Naive thymus-derived CD4-positive, alpha-beta T cell (primary cell): ENCODE measurements around the gene KCNN2. TPM values are rescaled to one million over a fixed set of nuclear protein-coding genes. Genes with fewer than 3 reads are reported as not detected.

ENCODE experiments used
- ATAC-seq: fragments of 150-1000 bp; cut with Tn5 transposase; 2 replicates; pipeline ENCODE4 v1.10.0; 2021; ENCODE audit warnings: mild to moderate bottlenecking, moderate library complexity
- CTCF ChIA-PET: fragments of 350-600 bp; sonication (Branson Sonifier 250); formaldehyde crosslinking; loops from one replicate; lab custom pipeline; 2021; ENCODE audit warnings: antibody characterized with exemption; lab: Charles Lee
- POLR2A ChIA-PET: fragments of 350-600 bp; sonication (Branson Sonifier 250); formaldehyde crosslinking; loops from one replicate; lab custom pipeline; 2021; ENCODE audit warnings: antibody characterized with exemption, inconsistent platforms; lab: Charles Lee
- DNase-seq, 9 donors: peaks; one replicate each; pipeline versions ENCODE4 v3.0.0 to v3.0.0-alpha.2; 2020 to 2022; ENCODE audit warnings: mixed read lengths in 1 of 9
- H3K27ac ChIP-seq: one replicate; pipeline ENCODE4 v1.7.0; 2013; ENCODE audit warnings: mild to moderate bottlenecking, low read depth, low read length, moderate library complexity
- H3K27me3 ChIP-seq, 2 donors: one replicate each; pipeline ENCODE4 v1.7.0; 2013; ENCODE audit warnings: low read length in 2 of 2, mild to moderate bottlenecking in 2 of 2, moderate library complexity in 2 of 2; ENCODE audit not compliant: control insufficient read depth in 2 of 2, insufficient read depth in 2 of 2
- H3K36me3 ChIP-seq, 3 experiments: 1 replicate in 2 of 3; 2 replicates in 1 of 3; pipeline ENCODE4 v1.7.0; 2013; ENCODE audit warnings: low read length in 3 of 3, mild to moderate bottlenecking in 3 of 3, moderate library complexity in 1 of 3; ENCODE audit not compliant: insufficient read depth in 3 of 3, control insufficient read depth in 2 of 3
- H3K4me1 ChIP-seq, 2 donors: one replicate each; pipeline ENCODE4 v1.7.0; 2013; ENCODE audit warnings: low read length in 2 of 2, mild to moderate bottlenecking in 2 of 2, moderate library complexity in 1 of 2; ENCODE audit not compliant: control insufficient read depth in 2 of 2, insufficient read depth in 2 of 2
- H3K4me3 ChIP-seq: 2 replicates; pipeline ENCODE4 v1.7.0; 2013; ENCODE audit warnings: mild to moderate bottlenecking, low read length
- H3K9me3 ChIP-seq, 3 experiments: 1 replicate in 2 of 3; 2 replicates in 1 of 3; pipeline ENCODE4 v1.7.0; 2013; ENCODE audit warnings: low read length in 3 of 3; ENCODE audit not compliant: control insufficient read depth in 2 of 3
- H3K27ac Mint-ChIP-seq, 9 donors: one replicate each; pipeline ENCODE4 v1.8.0; 2020 to 2022; ENCODE audit warnings: mixed read lengths in 9 of 9, mild to moderate bottlenecking in 8 of 9, moderate library complexity in 5 of 9, inconsistent platforms in 2 of 9
- H3K27me3 Mint-ChIP-seq, 5 donors: one replicate each; pipeline ENCODE4 v1.8.0; 2021 to 2022; ENCODE audit warnings: mixed read lengths in 5 of 5, mild to moderate bottlenecking in 1 of 5
- H3K36me3 Mint-ChIP-seq, 5 donors: one replicate each; pipeline ENCODE4 v1.8.0; 2020 to 2022; ENCODE audit warnings: mixed read lengths in 5 of 5, mild to moderate bottlenecking in 3 of 5, inconsistent platforms in 1 of 5
- H3K4me1 Mint-ChIP-seq, 7 donors: one replicate each; pipeline ENCODE4 v1.8.0; 2020 to 2022; ENCODE audit warnings: mixed read lengths in 7 of 7, mild to moderate bottlenecking in 3 of 7, inconsistent platforms in 1 of 7
- H3K4me3 Mint-ChIP-seq, 10 donors: one replicate each; pipeline ENCODE4 v1.8.0; 2020 to 2022; ENCODE audit warnings: mild to moderate bottlenecking in 10 of 10, mixed read lengths in 10 of 10, moderate library complexity in 6 of 10, inconsistent platforms in 2 of 10
- H3K9me3 Mint-ChIP-seq, 11 donors: one replicate each; pipeline ENCODE4 v1.8.0; 2020 to 2022; ENCODE audit warnings: mixed read lengths in 11 of 11, mild to moderate bottlenecking in 4 of 11, inconsistent platforms in 1 of 11, moderate library complexity in 1 of 11
- intact Hi-C, 2 donors: fragments of 100-400 bp; cut with micrococcal nuclease; formaldehyde crosslinking; loops; one replicate each; pipeline ENCODE4 v1.15.1; 2023
- polyA plus RNA-seq, 2 donors: library from polyadenylated mRNA; unstranded; fragments of 300-500 nt; fragmentation: Illumina TruSeq; gene quantifications; one replicate each; pipeline ENCODE4 v1.2.3, GENCODE V29; 2021
- total RNA-seq, 6 experiments: library from RNA in 5 of 6; stranded (reverse) in 5 of 6; gene quantifications; 1 replicate in 5 of 6; 2 replicates in 1 of 6; pipeline ENCODE4 v1.2.3 and lab custom pipeline; 2021 to 2026

KCNN2 gene
- total and polyA plus RNA-seq, 7 experiments from 2014 or later: not detected

DNA sequence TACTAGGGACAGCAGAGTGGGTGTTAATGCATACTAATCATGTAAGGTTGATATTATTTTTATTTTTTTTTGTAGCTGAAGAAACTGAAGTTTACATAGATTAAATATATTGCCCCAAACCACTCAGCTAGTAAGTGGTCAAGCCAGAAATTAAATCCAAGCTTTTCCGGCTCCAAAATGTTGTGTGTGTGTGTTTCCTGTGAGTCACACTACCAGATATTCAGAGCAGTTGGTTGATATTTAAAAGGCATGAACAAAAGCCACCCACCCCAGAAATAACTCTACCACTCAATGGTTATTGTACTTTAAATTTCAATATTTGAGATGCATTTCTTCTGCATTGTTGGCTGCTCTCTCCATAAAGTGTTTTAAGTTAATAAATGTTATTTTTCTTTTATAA is 29.5 kb downstream of the KCNN2 start:
- H3K4me1 ChIP-seq: no peaks in the 10 kb centered on the region
- H3K27ac ChIP-seq: no peak overlapping the region
- intact Hi-C loops: no loop called here
- no peak overlapping the region for H3K4me3 ChIP-seq
- Mint-ChIP-seq H3K4me1 (peaks cover 0 to 1% (median 0%) of the 10 kb centered on the region in 7 donors), H3K27ac (no peak overlapping the region), H3K36me3 (no peaks in the 10 kb centered on the region), H3K27me3 (no peaks in the 10 kb centered on the region), H3K4me3 (no peak overlapping the region), H3K9me3 (peaks cover 0 to 4% (median 0%) of the 10 kb centered on the region in 11 donors)
- no peaks in the 10 kb centered on the region for H3K27me3 ChIP-seq
- POLR2A ChIA-PET: no interaction called here
- no peaks in the 10 kb centered on the region for H3K9me3 ChIP-seq
- DNase-seq: no peak
- ATAC-seq: no peak
- H3K36me3 ChIP-seq: no peaks in the 10 kb centered on the region
- CTCF ChIA-PET: no interaction called here

DNA sequence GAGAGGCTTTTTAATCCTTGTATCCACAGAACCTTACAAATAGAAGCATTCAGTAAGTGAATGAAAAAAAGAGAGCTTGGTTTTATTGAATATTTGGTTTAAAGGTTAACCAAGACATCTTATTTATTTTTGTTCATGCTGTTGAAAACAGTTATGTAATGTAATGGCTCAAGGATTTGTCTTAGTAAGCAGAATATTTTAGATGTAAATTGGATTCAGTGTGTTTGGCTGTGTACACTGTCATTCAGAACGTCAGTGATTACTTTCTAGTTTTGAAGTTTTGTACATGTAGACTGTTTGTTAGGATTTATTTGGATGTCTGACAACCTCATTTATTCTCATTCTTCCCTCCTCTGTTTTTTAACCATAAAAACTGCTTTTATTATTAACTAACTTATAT is 31.3 kb downstream of the KCNN2 start:
- no peaks in the 10 kb centered on the region for H3K27me3 Mint-ChIP-seq

DNA sequence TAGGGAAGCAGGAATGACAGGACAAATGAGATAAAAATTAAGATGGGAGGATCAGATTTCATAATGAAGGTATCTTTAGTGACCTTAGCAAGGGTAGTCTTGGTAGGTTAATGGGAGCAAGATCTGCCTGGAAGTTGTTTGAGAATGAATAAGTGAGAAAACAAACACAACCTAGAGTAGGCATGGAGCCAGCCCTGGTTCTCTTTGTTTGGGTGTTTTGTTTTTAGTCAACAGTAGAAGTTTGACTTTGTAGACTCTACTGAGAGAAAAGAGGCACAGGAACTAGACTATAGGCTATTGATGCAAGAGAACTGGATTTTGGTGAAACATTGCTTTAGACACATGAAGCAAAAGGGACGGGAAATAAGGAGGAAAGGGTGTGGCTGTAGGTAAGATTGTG is 40.3 kb downstream of the KCNN2 start:
- no peak overlapping the region for H3K4me3 ChIP-seq
- H3K4me3 Mint-ChIP-seq: no peak overlapping the region

More for the DNA sequence above, 31.3 kb downstream of the KCNN2 start:
- Mint-ChIP-seq H3K9me3 (peaks cover 0 to 7% (median 0%) of the 10 kb centered on the region in 11 donors), H3K36me3 (no peaks in the 10 kb centered on the region), H3K27ac (no peak overlapping the region), H3K4me1 (peaks cover 0 to 1% (median 0%) of the 10 kb centered on the region in 7 donors), H3K4me3 (no peak overlapping the region)
- H3K4me3 ChIP-seq: no peak overlapping the region
- H3K27ac ChIP-seq: no peak overlapping the region
- no peaks in the 10 kb centered on the region for H3K36me3 ChIP-seq
- ChIA-PET POLR2A (no interaction called here), CTCF (no interaction called here)
- no peak for ATAC-seq
- no peaks in the 10 kb centered on the region for H3K4me1 ChIP-seq
- no peaks in the 10 kb centered on the region for H3K9me3 ChIP-seq
- H3K27me3 ChIP-seq: no peaks in the 10 kb centered on the region
- no peak for DNase-seq
- intact Hi-C loops: no loop called here

DNA sequence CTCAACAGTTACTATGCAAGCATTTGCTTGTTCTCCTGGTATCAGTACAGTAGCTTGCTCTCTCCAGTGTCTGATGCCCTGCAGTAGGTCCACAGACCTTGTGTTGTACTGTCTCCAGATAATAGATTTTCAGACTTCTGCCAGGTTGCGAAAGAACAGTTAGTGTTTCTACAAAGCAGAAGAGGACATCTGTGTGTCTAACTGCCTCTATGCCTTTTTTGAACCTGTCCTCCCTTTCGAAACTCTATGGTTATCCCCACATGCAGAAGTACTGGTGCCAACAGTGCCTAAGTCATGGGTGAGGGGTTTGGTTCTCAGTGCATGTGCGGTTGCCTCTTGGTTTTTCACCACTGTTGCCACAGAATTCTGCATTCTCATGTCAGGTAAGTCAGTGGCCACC is 45.9 kb downstream of the KCNN2 start:
- no peaks in the 10 kb centered on the region for H3K4me1 Mint-ChIP-seq
- H3K4me1 ChIP-seq: no peaks in the 10 kb centered on the region
- no peaks in the 10 kb centered on the region for H3K27me3 Mint-ChIP-seq
- no peaks in the 10 kb centered on the region for H3K27me3 ChIP-seq
- H3K9me3 ChIP-seq: no peaks in the 10 kb centered on the region
- ChIA-PET CTCF (no interaction called here), POLR2A (no interaction called here)
- H3K36me3 ChIP-seq: no peaks in the 10 kb centered on the region
- intact Hi-C loops: no loop called here
- ATAC-seq: no peak
- no peak overlapping the region for H3K27ac Mint-ChIP-seq
- no peak for DNase-seq
- no peak overlapping the region for H3K4me3 ChIP-seq
- no peak overlapping the region for H3K27ac ChIP-seq
- H3K36me3 Mint-ChIP-seq: no peaks in the 10 kb centered on the region
- H3K4me3 Mint-ChIP-seq: no peak overlapping the region
- H3K9me3 Mint-ChIP-seq: no peaks in the 10 kb centered on the region

More for the DNA sequence above, 40.3 kb downstream of the KCNN2 start:
- intact Hi-C loops: no loop called here
- ChIA-PET CTCF (no interaction called here), POLR2A (no interaction called here)
- peaks cover 0 to 21% (median 6%) of the 10 kb centered on the region in 11 donors for H3K9me3 Mint-ChIP-seq
- ATAC-seq (no peak), DNase-seq (no peak)
- peaks cover 0 to 9% (median 4%) of the 10 kb centered on the region in 5 donors for H3K27me3 Mint-ChIP-seq
- H3K4me1 ChIP-seq: no peaks in the 10 kb centered on the region
- no peaks in the 10 kb centered on the region for H3K4me1 Mint-ChIP-seq
- H3K36me3 ChIP-seq: no peaks in the 10 kb centered on the region
- no peak overlapping the region for H3K27ac ChIP-seq
- H3K36me3 Mint-ChIP-seq: no peaks in the 10 kb centered on the region
- no peak overlapping the region for H3K27ac Mint-ChIP-seq
- H3K9me3 ChIP-seq: no peaks in the 10 kb centered on the region
- no peaks in the 10 kb centered on the region for H3K27me3 ChIP-seq

DNA sequence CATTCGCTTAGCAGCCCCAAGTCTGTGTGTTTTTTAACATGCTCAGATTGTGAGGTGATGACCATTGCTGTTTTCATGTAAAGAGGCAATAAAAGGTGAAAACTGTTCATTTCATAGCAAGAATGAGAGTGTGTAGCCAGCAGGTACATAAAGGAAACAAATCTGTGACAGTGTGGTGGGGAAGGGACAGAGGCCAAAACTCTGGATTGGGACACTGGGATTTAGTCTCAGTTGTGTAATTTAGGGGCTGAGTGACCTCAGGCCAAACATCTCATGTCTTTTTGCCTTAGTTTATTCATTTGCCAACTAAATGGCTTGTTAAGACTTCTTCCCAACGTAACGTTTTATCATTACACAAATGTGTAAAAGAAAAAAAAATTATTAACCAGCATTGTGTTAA is 47.0 kb downstream of the KCNN2 start:
- H3K4me3 ChIP-seq: no peak overlapping the region
- H3K27ac ChIP-seq: no peak overlapping the region
- DNase-seq: no peak
- Mint-ChIP-seq H3K9me3 (no peaks in the 10 kb centered on the region), H3K27me3 (no peaks in the 10 kb centered on the region), H3K4me1 (no peaks in the 10 kb centered on the region), H3K4me3 (no peak overlapping the region), H3K36me3 (no peaks in the 10 kb centered on the region), H3K27ac (no peak overlapping the region)
- H3K27me3 ChIP-seq: no peaks in the 10 kb centered on the region
- no peaks in the 10 kb centered on the region for H3K36me3 ChIP-seq
- ChIA-PET POLR2A (no interaction called here), CTCF (no interaction called here)
- no peaks in the 10 kb centered on the region for H3K9me3 ChIP-seq
- intact Hi-C loops: no loop called here
- H3K4me1 ChIP-seq: no peaks in the 10 kb centered on the region
- ATAC-seq: no peak

DNA sequence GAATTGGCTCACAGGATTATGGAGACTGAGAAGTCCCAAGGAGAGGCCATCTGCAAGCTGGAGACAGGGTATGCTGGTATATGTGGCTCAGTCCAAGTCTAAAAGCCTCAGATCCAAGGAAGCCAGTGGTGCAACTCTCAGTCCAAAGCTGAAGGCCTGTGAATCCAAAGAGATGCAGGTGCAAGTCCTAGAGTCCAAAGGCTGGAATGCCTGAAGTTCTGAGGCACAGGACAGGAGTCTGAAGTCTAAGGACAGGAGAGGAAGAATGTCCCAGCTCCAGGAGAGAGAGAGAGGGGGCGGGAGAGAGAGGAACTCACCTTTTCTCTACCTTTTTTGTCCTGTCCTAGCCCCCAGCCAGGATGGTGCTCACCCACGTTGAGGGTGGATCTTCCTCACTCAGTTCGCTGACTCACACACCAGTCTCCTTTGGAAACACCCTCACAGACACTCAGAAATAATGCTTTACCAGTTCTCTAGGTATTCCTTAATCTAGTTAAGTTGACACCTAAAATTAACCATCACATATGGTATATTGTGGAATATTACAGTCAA is 49.6 kb downstream of the KCNN2 start:
- no peak overlapping the region for H3K4me3 Mint-ChIP-seq
- ChIA-PET POLR2A (no interaction called here), CTCF (no interaction called here)
- Histone ChIP-seq H3K27ac (no peak overlapping the region), H3K9me3 (no peaks in the 10 kb centered on the region), H3K36me3 (no peaks in the 10 kb centered on the region), H3K4me3 (no peak overlapping the region), H3K4me1 (no peaks in the 10 kb centered on the region), H3K27me3 (no peaks in the 10 kb centered on the region)
- DNase-seq (no peak), ATAC-seq (no peak)
- no peaks in the 10 kb centered on the region for H3K9me3 Mint-ChIP-seq
- H3K27ac Mint-ChIP-seq: no peak overlapping the region
- no peaks in the 10 kb centered on the region for H3K4me1 Mint-ChIP-seq
- no peaks in the 10 kb centered on the region for H3K36me3 Mint-ChIP-seq
- no peaks in the 10 kb centered on the region for H3K27me3 Mint-ChIP-seq
- intact Hi-C loops: no loop called here

- no peak for DNase-seq
- peaks cover 0 to 4% (median 0%) of the 10 kb centered on the region in 5 donors for H3K27me3 Mint-ChIP-seq
- Histone ChIP-seq H3K36me3 (no peaks in the 10 kb centered on the region), H3K4me3 (no peak overlapping the region), H3K4me1 (no peaks in the 10 kb centered on the region), H3K9me3 (no peaks in the 10 kb centered on the region), H3K27me3 (no peaks in the 10 kb centered on the region), H3K27ac (no peak overlapping the region)
- no peak overlapping the region for H3K4me3 Mint-ChIP-seq
- no peaks in the 10 kb centered on the region for H3K4me1 Mint-ChIP-seq
- H3K9me3 Mint-ChIP-seq: no peaks in the 10 kb centered on the region
- intact Hi-C loops: no loop called here
- no peaks in the 10 kb centered on the region for H3K36me3 Mint-ChIP-seq
- CTCF ChIA-PET: no interaction called here
- POLR2A ChIA-PET: no interaction called here
- H3K27ac Mint-ChIP-seq: no peak overlapping the region
- ATAC-seq: no peak
Measured at GRCh38 chr5:114412510-114413171, 50.8 kb downstream of the KCNN2 start.
